NCI-H2107 treated with DMSO at 0.1 percent for 48 hours (cell line): ENCODE measurements around the gene IFT25.

ENCODE experiments used
- DNase-seq: peaks from one replicate; lab custom pipeline; 2025; ENCODE audit not compliant: unreplicated experiment; lab: John Stamatoyannopoulos, UW

The IFT25 gene

DNA sequence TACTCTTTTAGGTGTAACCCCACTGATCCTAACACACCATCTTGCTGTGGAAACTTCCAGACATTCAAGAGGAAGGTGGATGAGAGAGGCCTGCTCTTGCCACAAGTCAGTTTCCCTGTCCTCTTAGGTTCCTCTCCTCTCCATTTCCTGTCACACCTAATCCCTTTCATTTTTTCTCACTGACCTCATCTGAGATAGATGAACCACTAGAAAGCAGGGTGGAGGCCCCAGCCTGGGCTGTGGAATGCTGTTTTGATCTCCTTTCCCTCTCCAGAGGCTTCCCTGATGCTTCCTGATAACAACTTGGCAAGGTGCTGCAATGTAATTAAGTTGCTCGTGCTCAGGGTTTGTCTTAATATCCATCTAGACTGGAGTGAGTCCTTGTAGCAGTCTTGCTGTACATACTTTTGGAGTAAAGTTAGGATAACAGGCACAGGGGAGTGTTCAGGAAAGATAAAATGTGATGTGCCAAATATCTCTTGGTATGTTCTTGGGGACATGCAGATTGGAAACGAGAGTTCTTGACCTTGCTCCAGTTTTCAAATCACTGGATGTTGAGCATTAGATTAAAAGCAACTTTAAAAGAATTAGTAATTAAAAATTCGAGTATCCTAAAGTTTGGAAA, 11.8 kb upstream of the IFT25 start:
- DNase-seq = no peak

DNA sequence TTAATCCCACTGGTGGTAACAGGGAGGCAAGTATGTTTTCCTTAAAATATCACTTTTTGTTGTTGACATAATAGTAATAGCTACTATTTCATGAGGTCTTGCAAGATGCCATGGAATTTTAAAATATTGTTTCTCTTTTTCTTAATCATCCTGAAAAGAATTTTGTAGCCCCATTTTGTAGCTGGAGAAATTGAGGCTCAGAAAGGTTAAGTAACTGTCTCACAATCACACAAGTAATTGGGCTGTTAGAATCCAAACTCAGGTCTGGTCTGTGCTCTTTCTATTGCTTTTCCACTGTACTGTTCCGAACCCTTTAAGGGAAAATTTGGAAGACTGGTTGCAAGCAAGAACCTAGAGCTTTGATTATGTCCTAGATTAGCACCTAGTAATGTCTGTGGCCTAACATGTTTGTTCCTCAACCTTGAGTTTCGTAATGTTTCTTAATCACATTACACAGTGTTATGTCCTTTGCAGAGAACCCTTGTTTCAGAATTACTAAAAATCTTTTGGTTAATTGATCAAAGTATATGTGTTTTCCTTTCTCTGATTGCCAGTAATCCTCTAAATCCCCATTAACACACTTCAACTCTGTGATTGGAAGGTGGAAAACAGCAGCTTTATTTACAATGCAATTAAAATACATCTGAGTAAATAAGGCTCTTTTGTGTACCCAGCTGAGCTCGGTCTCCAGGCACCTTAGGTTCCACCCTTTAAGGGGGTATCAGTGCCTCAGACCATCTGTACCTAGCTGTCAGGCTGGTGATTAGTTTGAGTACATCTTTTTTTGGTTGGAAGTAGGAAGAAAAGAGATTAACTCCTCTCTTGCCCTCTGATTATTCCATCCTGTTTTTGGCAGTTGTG, 11.0 kb upstream of the IFT25 start:
- peak; percentile 58 for DNase-seq

DNA sequence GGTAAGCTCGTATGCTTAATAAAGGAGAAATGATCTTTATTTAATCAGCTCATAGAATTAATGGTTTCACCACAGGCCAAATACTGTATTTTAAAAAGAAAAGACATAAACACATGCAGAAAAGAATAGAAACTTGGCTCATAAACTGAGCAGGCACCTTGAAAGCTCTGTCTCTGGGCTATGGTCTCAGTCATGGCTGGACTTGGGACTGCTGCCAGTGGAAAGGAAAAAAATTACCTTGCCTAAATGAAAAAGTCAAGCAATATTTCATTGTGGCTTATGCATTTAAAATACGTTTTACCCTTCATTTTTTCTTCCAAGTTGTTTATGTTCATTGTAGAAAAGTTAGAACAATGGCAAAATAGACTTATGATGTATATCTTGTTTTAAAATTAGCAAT, 8.6 kb upstream of the IFT25 start:
- DNase-seq = no peak

DNA sequence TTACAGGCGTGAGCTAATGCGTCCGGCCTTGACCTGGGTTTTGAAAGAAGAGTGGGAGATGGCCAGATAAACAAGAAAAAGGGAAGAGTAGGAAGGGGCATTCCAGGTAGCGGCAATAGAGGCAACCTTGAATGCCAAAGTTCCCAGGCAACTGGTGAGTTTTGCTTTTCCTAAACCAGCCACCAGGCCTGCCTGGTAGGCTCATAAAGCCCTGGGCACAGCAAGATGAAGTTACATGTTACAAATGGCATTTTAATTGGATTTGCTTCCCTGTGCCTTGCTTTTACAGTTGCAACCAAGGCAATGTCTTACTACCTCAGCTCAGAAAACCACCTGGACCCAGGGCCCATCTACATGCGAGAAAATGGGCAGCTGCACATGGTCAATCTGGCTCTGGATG, 6.2 kb upstream of the IFT25 start:
- no peak for DNase-seq

DNA sequence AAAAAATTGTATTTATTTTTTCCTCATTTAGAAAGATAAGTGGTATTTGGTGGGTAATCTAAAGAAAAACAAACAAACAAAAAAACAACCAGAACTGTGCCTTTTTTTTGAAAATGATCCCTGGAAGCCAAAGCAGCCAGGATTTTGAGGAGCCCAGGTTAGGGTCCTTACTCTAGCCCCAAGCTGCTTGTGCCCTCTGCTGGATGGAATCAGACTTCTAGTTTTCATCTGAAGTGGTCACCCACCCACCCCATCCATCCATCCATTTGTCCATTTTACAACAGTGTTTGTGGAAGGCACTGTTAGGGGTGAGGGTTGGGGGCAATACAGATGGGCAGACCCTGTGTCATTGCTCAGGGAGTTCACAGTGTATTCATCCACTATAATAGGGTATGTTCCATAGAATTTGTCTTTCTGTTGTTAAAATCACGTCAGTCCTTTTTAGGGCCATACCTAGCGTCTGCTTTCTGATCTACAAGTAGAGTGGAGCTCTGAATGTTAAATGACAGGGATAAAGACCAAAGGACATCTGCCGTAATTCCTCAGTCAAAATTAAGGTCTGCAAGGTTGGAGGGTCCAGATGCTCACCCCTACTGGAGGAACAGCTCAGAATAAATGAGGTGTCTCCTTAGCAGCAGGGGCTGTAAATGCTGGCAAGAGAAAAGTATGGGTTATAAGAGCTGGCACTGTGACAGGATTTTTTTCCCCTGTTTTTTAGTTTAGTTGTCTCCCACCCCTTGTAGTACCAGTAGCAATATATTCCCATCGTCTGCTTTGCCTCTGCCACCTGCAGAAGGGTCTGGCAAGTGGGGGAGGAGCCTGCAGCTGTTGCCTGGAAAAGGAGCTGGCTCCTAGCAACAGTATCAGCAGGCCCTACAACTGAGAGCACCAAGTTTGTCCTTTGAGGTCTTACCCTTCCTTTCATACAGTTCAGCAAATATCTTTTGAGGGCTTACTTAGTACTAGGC, 3.8 kb upstream of the IFT25 start:
- DNase-seq = peak; percentile 68

GRCh38 chr1:53948291-53948690, 2.8 kb upstream of the IFT25 start:
- DNase-seq = no peak

GRCh38 chr1:53947172-53947907, 1.8 kb upstream of the IFT25 start:
- no peak for DNase-seq

DNA sequence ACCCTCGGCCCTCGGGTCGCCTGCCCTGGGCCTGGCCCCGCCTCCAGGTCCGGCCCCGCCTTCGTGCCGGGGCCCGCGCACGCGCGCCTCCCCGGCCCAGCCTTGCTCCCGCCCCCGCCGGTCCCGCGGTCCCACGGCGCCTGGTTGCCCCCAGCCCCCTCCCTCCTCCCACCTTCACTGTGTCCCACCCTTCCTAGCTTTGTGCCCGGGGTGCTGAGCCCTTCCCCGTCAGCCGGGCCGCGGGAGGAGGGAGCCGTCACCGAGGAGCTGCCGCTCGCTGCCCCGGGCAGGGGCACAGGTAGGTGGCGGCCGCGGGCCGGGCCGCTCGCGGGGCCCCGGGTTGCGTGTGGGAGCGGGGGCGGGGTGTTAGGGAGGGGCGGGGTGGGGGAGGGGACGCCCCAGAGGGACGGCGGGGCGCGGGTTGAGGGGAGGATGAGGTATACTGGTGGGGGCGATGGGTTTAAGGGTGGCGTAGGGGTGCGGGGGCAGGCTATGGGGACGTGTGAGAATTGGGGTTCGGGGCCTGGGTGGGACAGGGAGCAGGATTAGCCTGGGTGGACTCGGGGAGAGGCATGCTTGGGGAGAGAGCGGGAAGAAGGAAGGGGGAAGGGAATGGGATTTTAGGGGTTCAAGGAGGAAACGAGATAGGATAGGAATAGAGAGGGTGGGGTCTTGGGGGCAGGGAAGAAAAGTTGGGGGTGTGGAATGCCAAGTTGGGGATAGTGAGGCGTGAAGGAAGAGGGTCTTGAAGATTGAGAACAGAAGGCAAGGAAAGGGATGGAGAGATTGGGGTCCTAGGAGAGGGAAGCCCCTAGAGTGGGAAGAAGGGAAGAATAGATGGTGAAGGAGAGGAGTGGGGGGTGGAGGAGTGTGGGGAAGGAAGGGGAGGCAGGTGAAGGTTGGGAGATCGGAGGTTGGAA, 1.0 kb upstream of the IFT25 start, which contains the start of gene LRRC42:
TSS of gene LRRC42 (plus strand) at position 99 of the 920 bp plus-strand sequence. CDS start 5,650 bp downstream, outside the sequence.
- no peak for DNase-seq

- DNase-seq = no peak
Observed at GRCh38 chr1:53945183-53945432, 391 bp downstream of the IFT25 start.

DNA sequence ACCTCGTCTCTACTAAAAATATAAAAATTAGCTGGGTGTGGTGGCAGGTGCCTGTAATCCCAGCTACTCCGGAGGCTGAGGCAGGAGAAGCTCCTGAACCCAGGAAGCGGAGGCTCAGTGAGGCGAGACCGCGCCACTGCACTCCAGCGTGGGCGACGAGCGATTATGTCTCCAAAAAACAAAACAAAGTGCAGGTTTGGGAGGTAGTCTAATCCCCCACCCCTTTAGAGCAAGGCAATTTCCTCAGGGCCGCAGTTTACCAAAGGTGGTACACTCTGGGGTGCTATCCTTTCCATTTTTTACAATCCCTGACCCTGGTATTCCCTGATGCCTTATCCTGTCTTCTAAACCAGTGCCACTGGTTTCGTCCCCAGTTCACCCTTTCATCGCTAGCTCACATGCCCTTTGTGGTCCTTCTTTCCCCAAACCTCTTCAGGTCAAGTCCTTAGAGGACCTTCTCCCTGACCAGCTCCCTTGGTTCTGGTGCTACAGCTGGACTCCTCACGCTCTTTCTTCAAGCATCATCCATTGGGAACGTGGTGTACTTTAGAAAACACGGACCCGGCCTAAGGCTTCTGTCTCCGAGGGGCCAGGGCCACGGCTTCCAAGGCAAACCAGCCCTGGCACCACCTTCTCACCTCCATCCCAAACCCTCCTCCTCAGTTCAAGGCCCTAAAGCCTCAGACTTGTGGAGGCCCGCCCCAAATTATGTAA, 873 bp downstream of the IFT25 start:
- DNase-seq = peak; percentile 44

DNA sequence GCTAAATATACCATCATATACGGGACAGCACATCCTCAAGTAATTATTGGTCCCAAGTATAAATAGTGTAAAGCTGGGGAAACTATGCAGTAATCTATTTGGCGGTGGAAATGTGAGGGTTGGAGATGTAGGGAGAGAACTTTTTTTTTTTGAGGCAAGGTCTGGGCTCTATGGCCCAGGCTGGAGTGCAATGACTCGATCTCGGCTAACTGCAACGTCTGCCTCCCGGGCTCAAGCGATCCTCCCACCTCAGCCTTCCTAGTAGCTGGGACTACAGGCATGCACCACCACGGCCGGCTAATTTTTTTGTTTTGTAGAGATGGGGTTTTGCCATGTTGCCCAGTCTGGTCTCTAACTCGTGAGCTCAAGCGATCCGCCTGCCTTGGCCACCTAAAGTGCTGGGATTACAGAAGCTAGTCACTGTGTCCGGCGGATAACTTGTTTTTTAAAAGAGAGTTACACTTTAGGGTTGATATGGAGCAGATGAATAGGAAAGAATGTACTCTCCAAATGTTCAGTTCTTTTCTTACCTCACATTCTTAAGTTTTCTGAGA, 1.9 kb downstream of the IFT25 start:
- DNase-seq = no peak

GRCh38 chr1:53943090-53943489, 2.4 kb downstream of the IFT25 start:
- no peak for DNase-seq

GRCh38 chr1:53942127-53942957, 3.2 kb downstream of the IFT25 start:
- DNase-seq = no peak

DNA sequence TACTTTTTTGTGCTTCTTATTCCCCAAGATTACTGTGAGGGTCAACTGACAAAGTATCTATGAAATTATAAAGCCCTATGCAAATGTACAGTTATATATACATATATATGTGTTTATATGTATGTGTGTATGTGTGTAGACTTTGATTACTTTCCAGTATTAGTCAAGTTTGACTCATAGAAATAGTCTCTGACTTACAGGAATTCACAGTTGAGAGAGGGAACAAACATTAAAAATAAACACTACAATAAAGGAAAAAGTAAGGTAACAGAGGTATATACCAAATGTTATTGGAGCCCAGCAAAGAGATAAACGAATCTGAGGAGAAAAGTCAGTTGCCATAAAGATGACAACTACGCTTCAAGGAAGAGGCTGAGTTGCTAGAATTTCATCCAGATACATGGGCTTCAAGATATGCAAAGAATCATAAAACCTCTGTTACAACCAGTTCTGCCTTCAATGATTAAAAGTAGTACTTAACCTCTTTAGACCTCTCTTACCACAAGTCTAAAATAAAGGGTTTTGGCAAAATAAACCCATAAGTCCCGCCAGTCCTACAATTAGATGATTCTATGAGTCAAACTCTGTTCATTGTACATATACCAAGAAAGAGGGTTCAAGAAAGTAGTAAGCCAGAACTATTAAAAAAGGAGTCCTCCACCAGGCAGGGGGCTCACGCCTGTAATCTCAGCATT, 7.2 kb downstream of the IFT25 start:
- no peak for DNase-seq

DNA sequence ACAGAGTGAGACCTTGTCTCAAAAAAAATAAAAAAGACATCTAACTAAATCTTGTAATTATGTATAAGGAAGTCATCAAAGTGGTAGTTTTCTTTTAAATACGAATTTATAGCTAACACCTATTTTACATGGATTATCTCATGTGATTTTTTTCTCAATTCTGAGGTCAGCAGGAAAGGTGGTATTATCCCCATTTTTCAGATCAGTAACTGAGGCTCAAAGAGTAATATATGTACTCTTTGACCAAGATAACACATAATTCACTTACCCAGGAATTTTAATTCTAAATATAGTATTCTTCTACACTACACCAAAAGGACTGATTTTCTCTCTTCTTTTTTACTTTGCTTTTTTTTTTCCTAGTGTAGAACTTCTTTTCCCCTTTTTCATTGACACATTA, 9.1 kb downstream of the IFT25 start:
- no peak for DNase-seq

DNA sequence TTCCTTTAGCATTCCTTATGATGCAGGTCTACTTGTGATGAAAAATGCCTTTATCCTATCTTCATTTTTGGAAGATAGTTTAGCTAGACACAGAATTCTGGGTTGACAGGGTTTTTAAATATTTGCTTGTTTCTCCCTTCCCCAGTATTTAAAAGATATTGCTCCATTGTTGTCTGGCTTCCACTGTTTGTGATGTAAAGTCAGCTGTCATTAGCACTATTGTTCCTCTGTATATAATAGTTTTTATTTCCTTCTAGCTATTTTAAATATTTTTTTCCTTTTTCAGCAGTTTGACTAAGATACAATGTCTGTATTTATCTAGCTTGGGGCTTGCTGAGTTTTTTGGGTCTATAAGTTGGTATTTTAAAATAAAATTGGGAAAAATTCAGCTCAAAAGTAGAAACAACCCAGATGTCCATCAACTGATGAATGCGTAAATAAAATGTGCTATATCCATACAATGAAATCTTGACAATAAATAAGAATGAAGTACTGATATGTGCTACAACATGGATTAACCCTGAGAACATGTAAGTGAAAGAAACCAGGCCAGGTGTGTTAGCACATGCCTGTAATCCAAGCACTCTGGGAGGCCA, 11.2 kb downstream of the IFT25 start:
- DNase-seq = peak; percentile 24

- DNase-seq = no peak
Observed at GRCh38 chr1:53931523-53931922, 14.0 kb downstream of the IFT25 start.
